ENCODE results near the gene SLX9.

DNA sequence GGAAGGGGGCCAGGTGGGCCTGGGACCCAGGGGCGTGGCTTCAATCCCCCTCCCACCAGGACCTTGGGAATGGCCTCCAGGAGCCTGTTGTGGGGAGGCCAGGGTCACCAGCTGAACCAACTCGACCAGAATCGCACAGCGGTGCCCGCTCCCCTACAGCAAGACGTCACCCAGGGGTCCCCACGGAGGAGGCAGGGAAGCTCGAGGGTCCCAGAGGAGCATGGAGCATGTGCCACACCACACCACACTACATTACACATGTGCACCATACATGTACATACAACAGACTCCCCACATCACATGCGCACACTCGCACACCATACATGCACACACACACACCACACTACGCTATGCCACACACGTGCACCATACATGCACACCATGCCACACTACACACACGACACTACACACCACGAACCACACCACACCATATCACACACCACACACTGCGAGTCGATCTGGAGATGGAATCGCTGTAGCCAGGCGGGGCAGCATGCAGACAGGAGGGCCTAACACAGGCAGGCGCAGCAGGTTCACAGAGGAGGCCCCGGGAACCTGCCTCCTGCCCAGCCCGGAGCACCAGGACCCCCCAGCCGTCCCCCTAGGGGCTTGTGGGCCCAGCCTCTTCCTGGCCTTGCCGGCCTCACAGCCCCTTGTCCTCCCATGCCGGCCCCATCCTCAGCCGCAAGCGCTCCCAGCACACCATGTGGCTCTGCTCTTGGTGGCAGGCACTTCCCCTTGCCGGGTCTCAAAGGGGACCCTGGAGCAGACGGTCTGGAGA is 19.7 kb upstream of the SLX9 start:
- TF ChIP-seq, protein P1, sequence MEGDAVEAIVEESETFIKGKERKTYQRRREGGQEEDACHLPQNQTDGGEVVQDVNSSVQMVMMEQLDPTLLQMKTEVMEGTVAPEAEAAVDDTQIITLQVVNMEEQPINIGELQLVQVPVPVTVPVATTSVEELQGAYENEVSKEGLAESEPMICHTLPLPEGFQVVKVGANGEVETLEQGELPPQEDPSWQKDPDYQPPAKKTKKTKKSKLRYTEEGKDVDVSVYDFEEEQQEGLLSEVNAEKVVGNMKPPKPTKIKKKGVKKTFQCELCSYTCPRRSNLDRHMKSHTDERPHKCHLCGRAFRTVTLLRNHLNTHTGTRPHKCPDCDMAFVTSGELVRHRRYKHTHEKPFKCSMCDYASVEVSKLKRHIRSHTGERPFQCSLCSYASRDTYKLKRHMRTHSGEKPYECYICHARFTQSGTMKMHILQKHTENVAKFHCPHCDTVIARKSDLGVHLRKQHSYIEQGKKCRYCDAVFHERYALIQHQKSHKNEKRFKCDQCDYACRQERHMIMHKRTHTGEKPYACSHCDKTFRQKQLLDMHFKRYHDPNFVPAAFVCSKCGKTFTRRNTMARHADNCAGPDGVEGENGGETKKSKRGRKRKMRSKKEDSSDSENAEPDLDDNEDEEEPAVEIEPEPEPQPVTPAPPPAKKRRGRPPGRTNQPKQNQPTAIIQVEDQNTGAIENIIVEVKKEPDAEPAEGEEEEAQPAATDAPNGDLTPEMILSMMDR (IDR thresholded peaks at IDR 0.05), result no peak
- TF ChIP-seq POLR2A (IDR thresholded peaks at IDR 0.05), result no peak

All from uterus (tissue), 2 donors.